Common myeloid progenitor, CD34-positive (primary cell): ENCODE measurements around the gene SERINC2.

ENCODE experiments used
- CTCF ChIA-PET: fragments of 350-600 bp; sonication (Branson Sonifier 250); formaldehyde crosslinking; loops from one replicate; lab custom pipeline; 2021; ENCODE audit warnings: antibody characterized with exemption; lab: Charles Lee
- POLR2A ChIA-PET: fragments of 350-600 bp; sonication (Branson Sonifier 250); formaldehyde crosslinking; loops from one replicate; lab custom pipeline; 2021; ENCODE audit warnings: antibody characterized with exemption; lab: Charles Lee
- DNase-seq, 3 donors: peaks; one replicate each; pipeline versions ENCODE4 v3.0.0 to v3.0.0-alpha.2; 2013
- H3K27ac ChIP-seq, 2 experiments: 1 replicate in 1 of 2; 2 replicates in 1 of 2; pipeline ENCODE4 v1.7.0; 2013; ENCODE audit warnings: inconsistent platforms in 2 of 2, low read length in 2 of 2, mild to moderate bottlenecking in 2 of 2, low read depth in 1 of 2, moderate library complexity in 1 of 2; ENCODE audit not compliant: severe bottlenecking in 2 of 2, insufficient read depth in 1 of 2, poor library complexity in 1 of 2
- H3K27me3 ChIP-seq, 5 experiments: replicated peaks in 2 of 5; 1 replicate in 3 of 5; 2 replicates in 2 of 5; pipeline versions ENCODE4 v1.6.1 to v1.7.0; 2013; ENCODE audit warnings: low read length in 4 of 5, mild to moderate bottlenecking in 2 of 5, moderate library complexity in 2 of 5, inconsistent platforms in 1 of 5; ENCODE audit not compliant: insufficient read depth in 5 of 5, control insufficient read depth in 4 of 5
- H3K36me3 ChIP-seq, 4 experiments: 1 replicate in 2 of 4; 2 replicates in 2 of 4; pipeline versions ENCODE4 v1.6.1 to v1.7.0; 2013; ENCODE audit warnings: low read length in 3 of 4, control low read depth in 1 of 4, mild to moderate bottlenecking in 1 of 4; ENCODE audit not compliant: control insufficient read depth in 4 of 4, insufficient read depth in 4 of 4
- H3K4me1 ChIP-seq, 4 experiments: 1 replicate in 3 of 4; 2 replicates in 1 of 4; pipeline versions ENCODE4 v1.6.1 to v1.7.1; 2013; ENCODE audit warnings: low read length in 3 of 4, mild to moderate bottlenecking in 3 of 4, control low read depth in 1 of 4, inconsistent platforms in 1 of 4, moderate library complexity in 1 of 4; ENCODE audit not compliant: control insufficient read depth in 4 of 4, insufficient read depth in 4 of 4; ENCODE audit errors: control extremely low read depth in 1 of 4
- H3K4me3 ChIP-seq, 7 experiments: 1 replicate in 4 of 7; 2 replicates in 3 of 7; pipeline versions ENCODE4 v1.5.1 to v1.7.0; 2013; ENCODE audit warnings: mild to moderate bottlenecking in 7 of 7, low read length in 6 of 7, moderate library complexity in 6 of 7, inconsistent platforms in 2 of 7, low read depth in 2 of 7, control low read depth in 1 of 7; ENCODE audit not compliant: insufficient read depth in 4 of 7, control insufficient read depth in 1 of 7; ENCODE audit errors: extremely low read depth in 1 of 7
- H3K9me3 ChIP-seq, 5 experiments: 1 replicate in 4 of 5; 2 replicates in 1 of 5; pipeline versions ENCODE4 v1.6.1 to v1.7.1; 2013; ENCODE audit warnings: low read length in 4 of 5, mild to moderate bottlenecking in 2 of 5, inconsistent platforms in 1 of 5, low read depth in 1 of 5, moderate library complexity in 1 of 5; ENCODE audit not compliant: control insufficient read depth in 4 of 5, insufficient read depth in 2 of 5; ENCODE audit errors: control extremely low read depth in 1 of 5
- WGBS: methylation state at CpG from one replicate; pipeline ENCODE4 v1.1.5; 2013; ENCODE audit not compliant: insufficient coverage; 5-methylcytosine and 5-hydroxymethylcytosine counted together

Gene SERINC2

GRCh38 chr1:31483012-31483946 lies 70.3 kb downstream of the SERINC2 start:
- H3K9me3 ChIP-seq = peaks cover 0 to 1% (median 0%) of the 10 kb centered on the region in 5 experiments
- ChIA-PET POLR2A (interaction anchor here (0.7 kb wide), 1 partner anchor 186 kb away, joined by 3 read pairs; the partner anchor contains the start of genes SNRNP40 and ZCCHC17), CTCF (interaction anchor here (1.4 kb wide), 1 partner anchor 18 kb away, joined by 3 read pairs; no protein-coding TSS in a partner anchor)
- no peak overlapping the region for H3K4me3 ChIP-seq
- no peaks in the 10 kb centered on the region for H3K27me3 ChIP-seq
- WGBS = 0% methylated on average over 5 of the region's 13 CpGs
- DNase-seq = peak; percentile 94 to 100 (median 99)
- peak overlapping the region; percentile 79 to 83 for H3K27ac ChIP-seq
- peaks cover 4 to 26% (median 17%) of the 10 kb centered on the region in 4 experiments for H3K4me1 ChIP-seq
- no peaks in the 10 kb centered on the region for H3K36me3 ChIP-seq
